ENCODE data around the gene ITSN2. TPM values are rescaled to one million over a fixed set of nuclear protein-coding genes. Genes with fewer than 3 reads are reported as not detected.

The ITSN2 gene
- polyA plus RNA-seq, 1 donor (not counting 4 experiments of a cell fraction or from before 2014, with no cell fraction given) = 19.7 TPM

DNA sequence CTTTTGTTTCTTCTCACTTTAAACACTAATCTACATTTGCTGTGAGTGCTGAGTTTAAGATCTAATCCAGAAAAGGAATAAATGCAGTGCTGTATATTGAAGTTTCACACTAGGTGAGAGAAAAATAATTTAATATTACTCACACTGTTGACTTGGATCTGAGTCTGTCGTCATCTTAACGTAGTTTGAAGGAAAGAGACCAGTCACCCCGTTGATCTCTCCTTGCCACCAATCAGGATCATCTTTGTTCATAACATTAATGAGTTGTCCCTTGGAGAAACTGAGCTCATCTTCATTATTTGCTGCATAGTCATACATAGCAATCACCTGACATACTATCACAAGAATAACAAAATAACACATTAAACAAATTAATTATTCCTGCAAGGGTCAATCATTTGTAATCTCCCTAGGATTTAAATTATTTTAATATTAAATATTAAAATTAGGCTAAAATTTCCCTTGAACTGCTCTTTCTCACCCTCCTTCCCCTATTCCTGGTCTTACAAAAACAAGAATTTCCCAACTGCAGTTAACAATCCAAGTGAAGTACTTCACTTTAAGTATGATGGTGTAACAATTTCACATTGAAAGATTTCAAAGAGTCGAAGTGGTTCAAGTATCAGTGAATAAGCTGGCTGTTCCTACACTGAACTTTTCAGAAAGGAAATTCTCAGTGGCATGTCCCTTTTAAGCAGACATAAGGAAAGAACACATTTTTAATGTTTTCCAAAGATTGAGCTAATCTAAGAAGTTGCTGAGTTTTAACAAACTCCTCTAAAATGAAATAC is 114.2 kb downstream of the ITSN2 start:
- dilution Hi-C loops (cut with MboI; ENCODE audit: extremely low pct_ligation_motif_present, low sequenced_read_pairs) = no loop called here
- no peak for DNase-seq (ENCODE audit: low read depth, low spot score)

DNA sequence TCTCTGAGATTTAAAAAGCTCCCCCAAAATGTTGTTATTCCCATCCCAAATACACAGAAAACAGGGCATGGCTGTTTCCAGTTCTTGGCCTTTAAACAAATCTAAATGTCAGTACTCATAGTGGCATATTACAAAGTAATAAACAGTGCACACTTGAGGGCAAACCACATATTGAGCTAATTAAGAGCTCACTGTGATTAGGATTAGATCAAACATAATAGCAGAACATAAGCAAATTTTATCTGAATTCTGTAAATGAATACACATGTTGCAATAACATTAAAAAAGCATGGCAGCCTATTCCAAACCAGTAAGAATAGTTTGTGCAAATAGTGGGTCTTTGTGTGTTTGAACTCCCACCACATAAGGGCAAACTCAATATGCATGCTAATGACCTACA is 118.8 kb downstream of the ITSN2 start:
- FAIRE-seq (no peak), DNase-seq (ENCODE audit: low read depth, low spot score) (no peak)
- Histone ChIP-seq H3K9me1 (ENCODE audit: control insufficient read depth, extremely low read depth, insufficient read depth, low read length) (no peaks in the 10 kb centered on the region), H2AFZ (ENCODE audit: control insufficient read depth, low read length) (no peak overlapping the region), H3K27ac (ENCODE audit: control insufficient read depth, insufficient read depth, low read length) (no peak overlapping the region), H3K27me3 (ENCODE audit: control insufficient read depth, extremely low read depth, insufficient read depth, low read length) (no peaks in the 10 kb centered on the region), H4K20me1 (ENCODE audit: control insufficient read depth, extremely low read depth, insufficient read depth, low read length) (no peaks in the 10 kb centered on the region), H3K4me1 (ENCODE audit: control insufficient read depth, extremely low read depth, insufficient read depth, low read length) (no peaks in the 10 kb centered on the region), H3K4me3 (ENCODE audit: control insufficient read depth in 2 of 3, extremely low read depth in 1 of 3, insufficient read depth in 2 of 3, low read depth in 1 of 3, low read length in 3 of 3) (no peak overlapping the region), H3K9me3 (ENCODE audit: control insufficient read depth, low read depth, low read length) (no peaks in the 10 kb centered on the region), H3K79me2 (ENCODE audit: control insufficient read depth, insufficient read depth, low read length) (no peaks in the 10 kb centered on the region), H3K36me3 (ENCODE audit: control insufficient read depth in 2 of 2, extremely low read depth in 1 of 2, insufficient read depth in 2 of 2, low read length in 2 of 2) (peaks cover 0 to 5% of the 10 kb centered on the region in 2 experiments), H3K4me2 (ENCODE audit: control insufficient read depth, extremely low read depth, insufficient read depth, low read depth, low read length) (no peak overlapping the region), H3K9ac (ENCODE audit: control insufficient read depth, extremely low read depth, insufficient read depth, low read length) (no peak overlapping the region)
- TF ChIP-seq, protein P1, sequence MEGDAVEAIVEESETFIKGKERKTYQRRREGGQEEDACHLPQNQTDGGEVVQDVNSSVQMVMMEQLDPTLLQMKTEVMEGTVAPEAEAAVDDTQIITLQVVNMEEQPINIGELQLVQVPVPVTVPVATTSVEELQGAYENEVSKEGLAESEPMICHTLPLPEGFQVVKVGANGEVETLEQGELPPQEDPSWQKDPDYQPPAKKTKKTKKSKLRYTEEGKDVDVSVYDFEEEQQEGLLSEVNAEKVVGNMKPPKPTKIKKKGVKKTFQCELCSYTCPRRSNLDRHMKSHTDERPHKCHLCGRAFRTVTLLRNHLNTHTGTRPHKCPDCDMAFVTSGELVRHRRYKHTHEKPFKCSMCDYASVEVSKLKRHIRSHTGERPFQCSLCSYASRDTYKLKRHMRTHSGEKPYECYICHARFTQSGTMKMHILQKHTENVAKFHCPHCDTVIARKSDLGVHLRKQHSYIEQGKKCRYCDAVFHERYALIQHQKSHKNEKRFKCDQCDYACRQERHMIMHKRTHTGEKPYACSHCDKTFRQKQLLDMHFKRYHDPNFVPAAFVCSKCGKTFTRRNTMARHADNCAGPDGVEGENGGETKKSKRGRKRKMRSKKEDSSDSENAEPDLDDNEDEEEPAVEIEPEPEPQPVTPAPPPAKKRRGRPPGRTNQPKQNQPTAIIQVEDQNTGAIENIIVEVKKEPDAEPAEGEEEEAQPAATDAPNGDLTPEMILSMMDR (optimal IDR thresholded peaks at IDR 0.05 in 1 of 3, IDR thresholded peaks at IDR 0.05 in 1 of 3, conservative IDR thresholded peaks at IDR 0.05 in 1 of 3; ENCODE audit: extremely low read depth in 1 of 3, insufficient read depth in 2 of 3, low read length in 3 of 3) = no peak
- TF ChIP-seq EZH2 (IDR thresholded peaks at IDR 0.05; ENCODE audit: low read length) = no peak
- dilution Hi-C loops (cut with MboI; ENCODE audit: extremely low pct_ligation_motif_present, low sequenced_read_pairs) = no loop called here

More for the DNA sequence above, 114.2 kb downstream of the ITSN2 start:
- Histone ChIP-seq H3K36me3 (ENCODE audit: control insufficient read depth in 2 of 2, extremely low read depth in 1 of 2, insufficient read depth in 2 of 2, low read length in 2 of 2) (peaks cover 0 to 7% of the 10 kb centered on the region in 2 experiments), H3K4me1 (ENCODE audit: control insufficient read depth, extremely low read depth, insufficient read depth, low read length) (no peaks in the 10 kb centered on the region), H2AFZ (ENCODE audit: control insufficient read depth, low read length) (no peak overlapping the region), H4K20me1 (ENCODE audit: control insufficient read depth, extremely low read depth, insufficient read depth, low read length) (no peaks in the 10 kb centered on the region), H3K9ac (ENCODE audit: control insufficient read depth, extremely low read depth, insufficient read depth, low read length) (no peak overlapping the region), H3K27me3 (ENCODE audit: control insufficient read depth, extremely low read depth, insufficient read depth, low read length) (no peaks in the 10 kb centered on the region), H3K27ac (ENCODE audit: control insufficient read depth, insufficient read depth, low read length) (no peak overlapping the region), H3K9me1 (ENCODE audit: control insufficient read depth, extremely low read depth, insufficient read depth, low read length) (no peaks in the 10 kb centered on the region), H3K9me3 (ENCODE audit: control insufficient read depth, low read depth, low read length) (no peaks in the 10 kb centered on the region), H3K79me2 (ENCODE audit: control insufficient read depth, insufficient read depth, low read length) (no peaks in the 10 kb centered on the region), H3K4me3 (ENCODE audit: control insufficient read depth in 2 of 3, extremely low read depth in 1 of 3, insufficient read depth in 2 of 3, low read depth in 1 of 3, low read length in 3 of 3) (no peak overlapping the region), H3K4me2 (ENCODE audit: control insufficient read depth, extremely low read depth, insufficient read depth, low read depth, low read length) (no peak overlapping the region)
- no peak for FAIRE-seq
- no peak for TF ChIP-seq EZH2 (IDR thresholded peaks at IDR 0.05; ENCODE audit: low read length)

Measured in keratinocyte (primary cell).